SHP77 treated with DMSO at 0.1 percent for 48 hours (cell line): ENCODE data around the gene TFDP1.

Experiments
- DNase-seq: peaks from one replicate; lab custom pipeline; 2025; lab: John Stamatoyannopoulos, UW

TFDP1 gene

GRCh38 chr13:113598481-113598880 is 13.9 kb downstream of the TFDP1 start:
- no peak for DNase-seq

GRCh38 chr13:113599391-113599790 is 14.8 kb downstream of the TFDP1 start:
- no peak for DNase-seq

GRCh38 chr13:113601166-113602070 is 16.9 kb downstream of the TFDP1 start:
- DNase-seq, result no peak

GRCh38 chr13:113602291-113602988 is 17.9 kb downstream of the TFDP1 start:
- DNase-seq, result no peak

- DNase-seq, result no peak
Observed at GRCh38 chr13:113603116-113603710, 18.7 kb downstream of the TFDP1 start.

GRCh38 chr13:113604186-113604585 is 19.6 kb downstream of the TFDP1 start:
- DNase-seq, result no peak

- DNase-seq, result no peak
Observed at GRCh38 chr13:113605461-113605860, 20.9 kb downstream of the TFDP1 start.

- no peak for DNase-seq
Observed at GRCh38 chr13:113605866-113606438, 21.4 kb downstream of the TFDP1 start.

- no peak for DNase-seq
Observed at GRCh38 chr13:113607056-113607888, 22.7 kb downstream of the TFDP1 start.

GRCh38 chr13:113607889-113608635 is 23.5 kb downstream of the TFDP1 start:
- no peak for DNase-seq

- DNase-seq, result no peak
Observed at GRCh38 chr13:113608967-113609533, 24.5 kb downstream of the TFDP1 start.

GRCh38 chr13:113609616-113610015 is 25.1 kb downstream of the TFDP1 start:
- no peak for DNase-seq

GRCh38 chr13:113610266-113610665 is 25.7 kb downstream of the TFDP1 start:
- DNase-seq, result no peak

GRCh38 chr13:113611996-113612395 is 27.4 kb downstream of the TFDP1 start:
- DNase-seq, result no peak

GRCh38 chr13:113612607-113613006 is 28.1 kb downstream of the TFDP1 start:
- DNase-seq, result no peak

- DNase-seq, result no peak
Observed at GRCh38 chr13:113613789-113614379, 29.3 kb downstream of the TFDP1 start.

GRCh38 chr13:113616281-113616906 is 31.8 kb downstream of the TFDP1 start:
- DNase-seq, result no peak

GRCh38 chr13:113616991-113617749 is 32.6 kb downstream of the TFDP1 start:
- no peak for DNase-seq

GRCh38 chr13:113617961-113618360 is 33.4 kb downstream of the TFDP1 start:
- DNase-seq, result no peak
